GM04504 (cell line): Measurements from ENCODE around the gene TSPAN9.

Experiments
- DNase-seq: peaks from one replicate; pipeline ENCODE4 v3.0.0-alpha.2; 2012; ENCODE audit warnings: low read depth

TSPAN9 gene

DNA sequence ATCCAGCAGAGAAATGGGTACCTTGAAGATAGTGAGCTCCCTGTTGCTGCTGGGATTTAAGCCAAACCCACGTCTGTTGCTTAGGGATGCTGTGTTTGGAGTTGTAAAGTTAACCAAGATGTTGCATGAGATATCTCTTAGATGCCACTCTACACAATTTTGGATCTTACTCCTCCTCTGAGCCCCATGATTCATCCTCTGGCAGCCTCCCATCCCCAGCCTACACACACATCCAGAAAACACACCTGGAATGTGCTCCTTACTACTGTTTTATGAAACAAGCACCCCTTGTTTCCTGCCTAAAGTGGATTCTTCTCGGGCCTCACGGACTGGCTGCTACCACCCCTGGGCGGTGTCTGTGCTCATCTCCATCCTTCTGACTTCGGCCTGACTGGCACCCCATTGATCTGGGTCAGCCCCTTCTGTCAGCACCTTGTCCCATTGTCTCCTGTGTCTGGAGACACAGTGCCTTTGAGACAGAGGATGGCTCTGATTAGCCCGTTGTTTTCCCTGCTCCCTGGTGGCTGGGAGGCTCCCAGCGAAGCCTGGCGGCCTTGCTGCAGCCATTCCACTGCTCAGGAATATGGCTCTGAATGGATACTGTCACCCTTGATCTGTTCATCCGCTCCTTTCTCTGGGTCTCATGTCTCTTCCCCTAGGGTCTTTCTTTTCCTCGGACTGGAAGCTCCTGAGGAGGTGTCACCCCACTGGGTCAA, 24.3 kb downstream of the TSPAN9 start:
- no peak for DNase-seq

GRCh38 chr12:3102771-3103410, 25.7 kb downstream of the TSPAN9 start:
- DNase-seq = no peak

- no peak for DNase-seq
These were observed 26.6 kb downstream of the TSPAN9 start for GRCh38 chr12:3103806-3104205.

GRCh38 chr12:3105690-3106479, 28.7 kb downstream of the TSPAN9 start:
- no peak for DNase-seq

DNA sequence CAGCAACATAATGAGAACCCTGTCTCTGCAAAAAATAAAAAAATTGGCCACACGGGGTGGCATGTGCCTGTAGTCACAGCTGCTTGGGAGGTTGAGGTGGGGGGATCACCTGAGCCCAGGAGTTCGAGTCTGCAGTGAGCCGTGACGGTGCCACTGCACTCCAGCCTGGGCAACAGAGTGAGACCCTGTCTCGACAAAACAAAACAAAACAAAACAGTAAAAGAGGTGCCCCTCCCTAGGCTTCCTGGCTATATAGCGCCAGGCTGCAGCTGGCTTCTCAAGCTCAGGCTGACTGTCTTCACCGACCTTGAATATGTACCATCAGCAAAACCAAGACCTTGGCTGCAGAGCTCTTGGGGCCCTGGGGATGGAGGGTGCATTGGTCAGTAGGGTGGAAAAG, 29.4 kb downstream of the TSPAN9 start:
- no peak for DNase-seq

- no peak for DNase-seq
These were observed 29.9 kb downstream of the TSPAN9 start for GRCh38 chr12:3107071-3107583.

DNA sequence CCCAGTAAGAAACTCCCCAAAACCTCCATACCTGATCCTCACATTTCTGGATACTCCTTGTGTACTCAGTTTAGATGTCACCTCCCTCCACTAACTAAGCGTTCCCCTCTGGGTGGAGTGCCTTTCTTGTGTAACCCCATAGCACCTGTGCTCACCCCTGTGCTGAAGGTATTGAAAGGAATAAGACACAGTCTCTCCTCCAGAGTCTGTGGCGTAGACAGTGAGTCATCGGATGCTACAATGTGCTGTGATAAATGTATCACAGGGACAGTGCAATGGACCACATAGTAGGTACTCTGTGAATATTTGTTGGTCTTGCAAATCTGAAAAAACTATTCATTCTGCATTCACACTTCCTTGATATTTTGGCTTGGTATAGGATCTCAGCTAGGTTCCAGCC, 30.8 kb downstream of the TSPAN9 start:
- no peak for DNase-seq

DNA sequence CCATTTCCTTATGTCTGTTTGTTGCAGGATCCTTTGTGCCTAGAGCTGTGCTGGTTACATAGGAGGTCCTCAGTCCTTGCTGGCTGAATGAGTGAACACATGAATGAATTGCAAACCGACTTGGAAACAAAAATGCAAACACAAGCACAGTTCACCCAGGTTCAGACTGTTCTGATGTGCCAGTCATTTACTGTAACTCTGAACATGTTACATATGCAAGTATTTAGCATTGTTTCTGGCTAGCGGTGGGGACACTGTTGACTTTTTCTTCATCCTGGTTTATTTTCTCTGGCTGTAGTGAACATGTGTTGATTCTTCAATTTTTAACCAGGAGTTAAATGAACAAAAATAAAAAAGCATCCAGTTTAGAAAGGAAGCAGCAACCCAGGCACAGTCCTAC, 33.4 kb downstream of the TSPAN9 start:
- no peak for DNase-seq

- no peak for DNase-seq
These were observed 36.6 kb downstream of the TSPAN9 start for GRCh38 chr12:3113671-3114325.

GRCh38 chr12:3114671-3115070, 37.5 kb downstream of the TSPAN9 start:
- DNase-seq = no peak

- no peak for DNase-seq
These were observed 37.9 kb downstream of the TSPAN9 start for GRCh38 chr12:3115078-3115477.

GRCh38 chr12:3116106-3116844, 39.1 kb downstream of the TSPAN9 start:
- no peak for DNase-seq

DNA sequence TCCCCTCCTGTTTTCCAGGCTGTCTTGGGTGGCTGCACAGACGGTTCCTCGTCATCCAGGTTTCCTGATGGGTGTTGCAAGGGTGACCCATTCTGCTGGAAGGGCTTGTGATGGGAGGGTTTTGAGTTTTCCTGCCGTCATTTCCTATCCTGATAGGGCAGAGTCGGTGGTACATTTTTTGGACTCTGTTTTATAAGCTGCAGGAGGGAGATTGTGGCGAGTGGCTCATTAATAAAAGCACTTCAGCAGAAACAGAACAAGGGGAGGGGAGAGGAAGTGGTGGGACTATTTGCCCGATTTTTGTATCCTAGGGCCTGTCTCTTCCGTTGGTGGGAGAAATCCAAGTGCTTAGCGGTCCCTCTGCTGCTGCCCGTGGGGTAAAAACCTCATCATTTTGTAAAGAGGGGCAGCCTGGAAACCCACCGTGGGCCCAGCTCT, 40.0 kb downstream of the TSPAN9 start:
- DNase-seq = peak; percentile 70

GRCh38 chr12:3117591-3118015, 40.4 kb downstream of the TSPAN9 start:
- DNase-seq = peak; percentile 87

DNA sequence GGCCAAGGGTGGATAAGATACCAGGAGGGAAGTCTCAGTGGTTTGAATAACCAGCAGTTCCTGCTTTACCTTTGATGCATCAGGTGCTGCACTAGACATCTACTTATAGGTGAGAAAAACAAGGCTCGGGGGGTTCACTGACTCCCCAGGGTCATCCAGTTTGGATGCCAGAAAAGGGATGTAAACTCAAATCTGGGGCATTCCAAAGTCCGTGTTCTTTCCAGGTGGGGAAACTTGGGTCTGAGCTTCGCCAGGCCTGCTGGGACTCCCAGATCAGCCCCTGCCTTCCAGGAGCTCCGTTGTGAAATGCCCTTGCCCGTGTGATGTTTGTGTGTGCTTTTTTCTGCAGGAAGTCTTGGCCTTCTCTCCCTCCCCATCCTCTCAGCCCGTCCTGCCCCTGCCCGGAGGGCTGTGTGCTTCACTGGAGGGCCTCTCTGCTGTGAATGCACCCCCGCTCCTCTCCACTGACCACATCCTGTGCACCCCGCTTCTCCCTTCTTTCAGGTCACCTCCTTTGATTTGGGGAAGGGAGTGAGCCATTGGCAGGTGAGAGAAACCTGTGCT, 42.1 kb downstream of the TSPAN9 start:
- DNase-seq = no peak

- DNase-seq = peak; percentile 81
These were observed 42.8 kb downstream of the TSPAN9 start for GRCh38 chr12:3119756-3120601.

- DNase-seq = no peak
These were observed 43.5 kb downstream of the TSPAN9 start for GRCh38 chr12:3120701-3121100.

DNA sequence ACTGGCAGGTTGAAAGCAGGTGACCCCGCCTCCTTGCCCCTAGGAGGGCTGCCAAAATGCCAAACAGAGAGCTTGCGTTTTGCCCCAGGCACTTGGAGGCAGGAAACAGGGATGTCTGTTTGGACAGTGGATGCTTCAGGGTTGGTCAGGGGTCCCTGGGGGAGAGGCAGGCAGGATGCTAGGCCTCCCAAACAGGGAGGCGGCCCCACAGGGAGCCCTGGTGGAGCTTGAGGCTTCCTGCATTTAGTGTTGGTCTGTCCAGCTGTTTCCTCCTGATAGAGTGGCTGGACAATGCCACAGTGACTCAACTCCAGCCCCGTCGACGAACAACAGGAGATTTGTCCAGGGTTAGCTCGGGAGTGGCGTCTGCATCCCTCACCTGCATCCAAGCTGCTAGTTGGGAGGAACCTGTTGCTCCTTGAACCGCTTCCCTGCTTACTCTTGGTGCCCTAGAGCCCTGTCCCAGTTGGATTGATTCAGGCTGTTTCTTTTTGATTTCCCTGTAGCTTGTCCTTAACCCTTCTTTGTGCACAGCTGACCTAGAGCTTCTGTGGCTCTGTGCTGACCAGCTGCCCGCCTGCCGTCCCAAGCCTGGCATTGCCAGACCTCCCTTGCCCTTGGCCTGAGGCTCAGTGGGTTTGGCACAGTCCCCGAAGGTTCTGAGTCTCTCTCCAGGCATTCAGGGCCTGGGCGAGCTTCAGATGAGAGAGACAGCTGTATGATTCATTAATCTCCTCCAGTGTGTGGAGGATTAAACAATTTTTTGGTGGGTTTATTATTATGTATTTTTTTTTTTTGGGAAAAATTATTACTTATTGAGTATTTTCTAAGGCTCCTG, 45.9 kb downstream of the TSPAN9 start:
- DNase-seq = peak; percentile 68

- DNase-seq = no peak
These were observed 46.5 kb downstream of the TSPAN9 start for GRCh38 chr12:3123729-3124128.
